ENCODE results near the gene ZP1. TPM values are rescaled to one million over a fixed set of nuclear protein-coding genes. Genes with fewer than 3 reads are reported as not detected.
A peak's percentile ranks its signal among the peaks of the same experiment; 100 is the strongest.

Gene ZP1
- total RNA-seq, 2 donors from 2014 or later, result 0.16 TPM; not detected in 1

GRCh38 chr11:60852117-60852981, 15.0 kb upstream of the ZP1 start:
- Mint-ChIP-seq H3K27me3 (no peaks in the 10 kb centered on the region), H3K4me3 (no peak overlapping the region), H3K36me3 (ENCODE audit: low read depth) (peaks cover 54% of the 10 kb centered on the region), H3K27ac (no peak overlapping the region), H3K4me1 (no peaks in the 10 kb centered on the region), H3K9me3 (no peaks in the 10 kb centered on the region)
- no peak for ATAC-seq (replicated peaks)

DNA sequence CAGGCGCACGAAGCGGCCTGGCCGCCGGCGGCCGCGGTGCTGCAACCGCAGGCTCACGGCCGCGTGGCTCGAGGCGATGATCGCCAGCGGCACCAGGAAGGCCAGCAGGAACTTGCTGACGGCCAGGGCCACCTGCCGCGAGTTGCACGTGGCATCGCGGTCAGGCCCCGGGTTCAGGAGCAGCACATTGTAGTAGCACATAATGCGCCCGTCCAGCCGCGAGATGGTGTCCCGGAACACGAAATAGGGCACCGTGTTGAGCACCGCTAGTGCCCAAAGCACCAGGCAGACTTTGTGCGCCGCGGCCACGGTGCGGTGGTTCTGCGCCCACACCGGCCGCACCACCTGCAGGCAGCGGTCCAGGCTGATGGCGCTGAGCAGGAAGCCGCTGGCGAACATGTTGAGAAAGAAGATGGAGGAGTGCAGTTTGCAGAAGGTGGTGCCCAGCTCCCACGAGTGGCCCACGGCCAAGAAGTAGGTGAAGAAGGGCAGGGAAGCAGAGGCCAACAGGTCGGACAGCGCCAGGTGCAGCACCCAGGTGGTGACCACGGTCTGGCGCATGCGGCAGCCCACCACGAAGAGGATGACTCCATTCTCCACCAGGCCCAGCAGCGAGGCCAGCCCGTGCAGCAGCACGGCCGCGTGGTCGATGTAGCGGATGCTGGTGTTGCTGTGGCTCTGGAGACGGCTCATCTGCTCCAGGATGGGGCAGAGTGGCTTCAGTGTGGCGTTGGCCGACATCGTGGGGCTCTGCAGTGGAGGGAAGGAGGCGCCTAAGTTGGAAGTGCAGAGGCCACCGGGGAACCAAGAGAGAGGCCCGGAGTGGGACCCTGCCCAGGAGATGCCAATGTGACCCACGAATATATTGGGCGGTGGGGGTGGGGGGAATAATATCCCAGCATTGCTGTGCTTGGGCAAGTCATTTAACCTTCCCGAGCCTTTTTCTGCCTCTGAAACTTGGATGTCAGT, 14.1 kb upstream of the ZP1 start:
- peaks cover 45% of the 10 kb centered on the region for H3K36me3 Mint-ChIP-seq (ENCODE audit: low read depth)
- H3K4me3 Mint-ChIP-seq, result no peak overlapping the region
- peaks cover under 1% of the 10 kb centered on the region for H3K4me1 Mint-ChIP-seq
- H3K9me3 Mint-ChIP-seq, result no peaks in the 10 kb centered on the region
- H3K27ac Mint-ChIP-seq, result no peak overlapping the region
- H3K27me3 Mint-ChIP-seq, result no peaks in the 10 kb centered on the region
- ATAC-seq (replicated peaks), result no peak

GRCh38 chr11:60854140-60854846, 13.0 kb upstream of the ZP1 start:
- H3K9me3 Mint-ChIP-seq, result no peaks in the 10 kb centered on the region
- H3K27me3 Mint-ChIP-seq, result no peaks in the 10 kb centered on the region
- no peak overlapping the region for H3K27ac Mint-ChIP-seq
- peaks cover 5% of the 10 kb centered on the region for H3K4me1 Mint-ChIP-seq
- peaks cover 35% of the 10 kb centered on the region for H3K36me3 Mint-ChIP-seq (ENCODE audit: low read depth)
- no peak for ATAC-seq (replicated peaks)
- H3K4me3 Mint-ChIP-seq, result no peak overlapping the region

DNA sequence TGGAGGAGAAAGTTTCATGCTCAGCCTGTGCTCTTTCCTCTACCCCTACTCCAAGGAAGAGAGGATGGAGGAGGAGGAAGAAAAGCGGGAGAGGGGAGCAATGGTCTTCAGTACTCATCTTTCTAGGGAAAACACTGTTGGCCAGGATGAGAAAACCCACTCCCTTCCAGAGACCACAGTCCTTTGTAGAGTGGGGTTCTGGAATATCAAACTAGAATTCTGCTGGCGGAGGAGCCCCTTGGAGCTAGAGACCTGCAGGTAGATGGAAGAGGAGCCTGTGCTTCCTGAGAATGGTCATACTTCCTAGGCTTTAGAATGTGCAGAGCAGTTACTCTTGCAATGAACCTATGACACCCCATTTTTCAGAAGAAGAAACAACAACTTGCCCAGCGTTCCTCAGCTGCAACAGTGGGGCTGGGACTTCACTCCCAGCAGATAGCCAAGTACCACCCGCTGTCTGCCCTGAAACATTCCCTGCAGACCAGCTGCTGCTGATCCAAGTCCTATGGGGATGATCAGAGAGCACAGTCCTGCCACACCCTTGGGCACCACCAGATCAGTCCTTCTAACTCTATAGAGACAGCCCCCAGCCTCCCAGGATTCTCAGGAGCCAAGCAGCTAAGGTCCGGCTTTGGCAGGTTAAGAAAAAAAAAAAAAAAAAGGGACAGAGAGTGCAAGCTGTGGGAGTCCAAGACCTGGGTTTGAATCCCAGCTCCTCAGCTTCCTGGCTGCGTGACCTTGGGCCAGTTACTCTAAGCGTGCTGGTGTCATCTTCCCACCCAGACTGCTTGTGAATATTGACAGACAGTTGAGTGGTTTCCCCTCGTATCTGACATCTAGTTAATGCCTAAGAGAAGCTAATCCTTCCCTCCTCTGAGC, 12.3 kb upstream of the ZP1 start:
- Mint-ChIP-seq H3K36me3 (ENCODE audit: low read depth) (peaks cover 27% of the 10 kb centered on the region), H3K27ac (no peak overlapping the region), H3K4me3 (no peak overlapping the region), H3K9me3 (no peaks in the 10 kb centered on the region), H3K4me1 (peaks cover 5% of the 10 kb centered on the region), H3K27me3 (no peaks in the 10 kb centered on the region)
- no peak for ATAC-seq (replicated peaks)

DNA sequence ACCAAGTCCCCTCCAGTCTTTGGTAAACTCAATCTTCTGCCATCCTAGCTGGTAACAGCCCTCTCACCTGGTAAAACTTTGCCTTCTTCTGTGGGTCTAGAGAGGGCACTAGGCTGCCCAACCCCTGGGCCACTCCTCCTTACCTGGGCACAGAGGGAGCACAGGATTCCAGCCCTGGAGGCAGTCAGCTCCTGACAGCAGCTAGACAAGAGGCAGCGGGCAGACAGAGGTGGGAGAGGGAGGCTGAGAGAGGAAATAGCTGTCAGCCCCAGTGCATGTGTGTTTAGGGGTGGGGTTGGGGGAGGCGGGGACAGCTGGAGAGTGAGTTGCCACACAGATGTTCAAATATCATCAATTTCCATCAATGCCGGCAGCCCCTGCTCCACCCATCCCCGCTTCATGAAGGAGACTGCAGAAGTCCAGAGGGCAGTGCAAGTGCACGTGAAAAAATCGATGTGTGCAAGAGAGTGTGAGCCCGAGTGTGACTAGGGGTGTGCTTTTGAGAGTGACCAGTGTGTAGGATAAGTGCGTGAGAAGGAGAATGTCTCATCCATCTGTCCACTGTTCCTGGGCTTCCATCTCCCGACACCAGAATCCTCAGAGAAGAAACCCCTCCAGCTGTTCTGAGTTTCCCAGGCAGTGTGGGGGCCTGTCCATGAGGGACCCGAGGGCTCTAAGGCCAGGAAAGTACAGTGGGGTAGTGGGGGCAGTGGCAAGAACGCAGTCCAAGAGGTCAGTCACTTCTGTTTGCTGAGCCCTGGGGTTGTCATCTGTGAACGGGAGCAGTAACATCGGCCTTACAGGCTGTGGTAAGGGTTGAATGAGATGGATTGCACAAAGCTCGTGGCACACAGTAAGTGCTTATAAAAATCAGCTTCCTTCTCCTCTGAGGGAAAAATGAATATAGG, 11.4 kb upstream of the ZP1 start, which contains the start of gene PTGDR2:
TSS of gene PTGDR2 (minus strand) at position 225 of the 908 bp plus-strand sequence. CDS start 2,228 bp downstream, outside the sequence.
- H3K27ac Mint-ChIP-seq, result no peak within 1 kb of the TSS
- H3K27me3 Mint-ChIP-seq, result no peaks in the 10 kb centered on the region
- no peak for ATAC-seq (replicated peaks)
- no peak within 1 kb of the TSS for H3K4me3 Mint-ChIP-seq
- peaks cover 5% of the 10 kb centered on the region for H3K4me1 Mint-ChIP-seq
- H3K36me3 Mint-ChIP-seq (ENCODE audit: low read depth), result peaks cover 18% of the 10 kb centered on the region
- no peaks in the 10 kb centered on the region for H3K9me3 Mint-ChIP-seq

- ATAC-seq (replicated peaks), result peak; percentile 80
- peak overlapping the region; percentile 85 for H3K27ac Mint-ChIP-seq
- H3K4me1 Mint-ChIP-seq, result peaks cover 5% of the 10 kb centered on the region
- no peaks in the 10 kb centered on the region for H3K9me3 Mint-ChIP-seq
- peaks cover 5% of the 10 kb centered on the region for H3K36me3 Mint-ChIP-seq (ENCODE audit: low read depth)
- H3K4me3 Mint-ChIP-seq, result no peak overlapping the region
- H3K27me3 Mint-ChIP-seq, result no peaks in the 10 kb centered on the region
Measured at GRCh38 chr11:60857378-60858232, 9.7 kb upstream of the ZP1 start.

GRCh38 chr11:60858236-60858635, 9.1 kb upstream of the ZP1 start:
- Mint-ChIP-seq H3K4me1 (peaks cover 5% of the 10 kb centered on the region), H3K27me3 (no peaks in the 10 kb centered on the region), H3K27ac (peak overlapping the region; percentile 85), H3K36me3 (ENCODE audit: low read depth) (peaks cover 1% of the 10 kb centered on the region), H3K4me3 (no peak overlapping the region), H3K9me3 (no peaks in the 10 kb centered on the region)
- peak; percentile 11 for ATAC-seq (replicated peaks)

GRCh38 chr11:60858731-60859464, 8.4 kb upstream of the ZP1 start:
- no peaks in the 10 kb centered on the region for H3K36me3 Mint-ChIP-seq (ENCODE audit: low read depth)
- no peak overlapping the region for H3K4me3 Mint-ChIP-seq
- no peaks in the 10 kb centered on the region for H3K27me3 Mint-ChIP-seq
- no peak for ATAC-seq (replicated peaks)
- H3K4me1 Mint-ChIP-seq, result peaks cover 5% of the 10 kb centered on the region
- H3K9me3 Mint-ChIP-seq, result no peaks in the 10 kb centered on the region
- peak overlapping the region; percentile 85 for H3K27ac Mint-ChIP-seq

- ATAC-seq (replicated peaks), result no peak
- Mint-ChIP-seq H3K9me3 (no peaks in the 10 kb centered on the region), H3K4me1 (peaks cover 5% of the 10 kb centered on the region), H3K27me3 (no peaks in the 10 kb centered on the region), H3K27ac (peak overlapping the region; percentile 85), H3K4me3 (no peak overlapping the region), H3K36me3 (ENCODE audit: low read depth) (no peaks in the 10 kb centered on the region)
Measured at GRCh38 chr11:60859616-60860250, 7.6 kb upstream of the ZP1 start.

DNA sequence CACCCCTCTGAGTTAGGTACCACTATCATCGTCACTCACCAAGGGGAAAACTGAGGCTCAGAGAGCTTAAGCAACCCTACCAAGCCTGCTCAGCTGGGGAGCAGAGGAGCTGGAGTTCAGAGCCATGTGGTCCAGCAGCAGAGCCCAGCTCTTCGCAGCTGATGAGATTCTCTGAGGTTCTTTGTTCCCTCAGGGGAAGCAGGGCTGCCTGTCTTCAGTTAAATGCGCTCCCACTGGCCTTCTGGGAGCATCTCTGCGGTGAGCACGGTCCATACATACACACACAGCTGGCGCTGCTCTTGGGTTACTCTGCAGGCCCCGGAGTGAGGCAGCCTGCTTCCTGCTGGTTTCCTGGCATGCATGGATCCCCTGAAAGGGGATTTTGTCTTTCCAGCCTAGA, 6.4 kb upstream of the ZP1 start:
- ATAC-seq (replicated peaks), result no peak
- Mint-ChIP-seq H3K4me1 (peaks cover 5% of the 10 kb centered on the region), H3K9me3 (no peaks in the 10 kb centered on the region), H3K27ac (no peak overlapping the region), H3K27me3 (no peaks in the 10 kb centered on the region), H3K4me3 (no peak overlapping the region), H3K36me3 (ENCODE audit: low read depth) (no peaks in the 10 kb centered on the region)

GRCh38 chr11:60862171-60862570, 5.2 kb upstream of the ZP1 start:
- Mint-ChIP-seq H3K4me3 (no peak overlapping the region), H3K4me1 (peaks cover 5% of the 10 kb centered on the region), H3K27me3 (no peaks in the 10 kb centered on the region), H3K36me3 (ENCODE audit: low read depth) (no peaks in the 10 kb centered on the region), H3K9me3 (no peaks in the 10 kb centered on the region), H3K27ac (no peak overlapping the region)
- ATAC-seq (replicated peaks), result no peak
